ENCODE measurements around the gene FOXP1.

FOXP1 gene

GRCh38 chr3:71454512-71455403, 128.8 kb downstream of the FOXP1 start:
- no peak overlapping the region for H3K27ac ChIP-seq
- no peaks in the 10 kb centered on the region for H3K9me3 ChIP-seq (ENCODE audit: severe bottlenecking)
- TF ChIP-seq, protein P1, sequence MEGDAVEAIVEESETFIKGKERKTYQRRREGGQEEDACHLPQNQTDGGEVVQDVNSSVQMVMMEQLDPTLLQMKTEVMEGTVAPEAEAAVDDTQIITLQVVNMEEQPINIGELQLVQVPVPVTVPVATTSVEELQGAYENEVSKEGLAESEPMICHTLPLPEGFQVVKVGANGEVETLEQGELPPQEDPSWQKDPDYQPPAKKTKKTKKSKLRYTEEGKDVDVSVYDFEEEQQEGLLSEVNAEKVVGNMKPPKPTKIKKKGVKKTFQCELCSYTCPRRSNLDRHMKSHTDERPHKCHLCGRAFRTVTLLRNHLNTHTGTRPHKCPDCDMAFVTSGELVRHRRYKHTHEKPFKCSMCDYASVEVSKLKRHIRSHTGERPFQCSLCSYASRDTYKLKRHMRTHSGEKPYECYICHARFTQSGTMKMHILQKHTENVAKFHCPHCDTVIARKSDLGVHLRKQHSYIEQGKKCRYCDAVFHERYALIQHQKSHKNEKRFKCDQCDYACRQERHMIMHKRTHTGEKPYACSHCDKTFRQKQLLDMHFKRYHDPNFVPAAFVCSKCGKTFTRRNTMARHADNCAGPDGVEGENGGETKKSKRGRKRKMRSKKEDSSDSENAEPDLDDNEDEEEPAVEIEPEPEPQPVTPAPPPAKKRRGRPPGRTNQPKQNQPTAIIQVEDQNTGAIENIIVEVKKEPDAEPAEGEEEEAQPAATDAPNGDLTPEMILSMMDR (IDR thresholded peaks at IDR 0.05; ENCODE audit: low read depth, low read length): no peak
- H3K36me3 ChIP-seq: no peaks in the 10 kb centered on the region
- DNase-seq: no peak
- H3K27me3 ChIP-seq (ENCODE audit: insufficient read depth, low read depth, severe bottlenecking): no peaks in the 10 kb centered on the region
- H3K4me3 ChIP-seq (ENCODE audit: low read depth, low read length): no peak overlapping the region

- Histone ChIP-seq H3K27me3 (ENCODE audit: insufficient read depth, low read depth, severe bottlenecking) (no peaks in the 10 kb centered on the region), H3K36me3 (no peaks in the 10 kb centered on the region), H3K4me3 (ENCODE audit: low read depth, low read length) (no peak overlapping the region), H3K27ac (no peak overlapping the region), H3K9me3 (ENCODE audit: severe bottlenecking) (no peaks in the 10 kb centered on the region)
- no peak for DNase-seq
- TF ChIP-seq, protein P1 (IDR thresholded peaks at IDR 0.05; ENCODE audit: low read depth, low read length): no peak
Observed at GRCh38 chr3:71453822-71454511, 129.6 kb downstream of the FOXP1 start.

- H3K36me3 ChIP-seq: no peaks in the 10 kb centered on the region
- H3K27me3 ChIP-seq (ENCODE audit: insufficient read depth, low read depth, severe bottlenecking): no peaks in the 10 kb centered on the region
- TF ChIP-seq, protein P1 (IDR thresholded peaks at IDR 0.05; ENCODE audit: low read depth, low read length): no peak
- H3K27ac ChIP-seq: no peak overlapping the region
- DNase-seq: no peak
- H3K4me3 ChIP-seq (ENCODE audit: low read depth, low read length): no peak overlapping the region
- no peaks in the 10 kb centered on the region for H3K9me3 ChIP-seq (ENCODE audit: severe bottlenecking)
Observed at GRCh38 chr3:71453319-71453718, 130.2 kb downstream of the FOXP1 start.

DNA sequence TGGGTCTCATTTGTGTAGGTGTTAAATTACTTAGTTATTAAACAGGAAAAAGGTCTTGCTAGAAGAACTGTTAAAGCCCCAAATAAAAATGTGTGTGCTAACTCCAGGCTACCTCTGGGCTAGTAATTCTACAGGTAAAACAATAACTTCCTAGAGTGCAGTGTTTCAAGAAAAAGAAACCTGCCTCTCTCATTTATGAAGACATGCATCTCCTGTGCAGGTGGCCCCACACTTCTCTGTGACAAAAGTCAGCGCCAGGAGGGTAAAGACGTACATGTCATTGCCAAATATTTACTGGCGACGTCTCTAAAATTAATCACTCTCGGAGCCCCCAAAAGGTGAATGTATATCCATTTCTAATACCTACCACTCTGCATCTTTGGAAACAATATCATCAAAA, 131.7 kb downstream of the FOXP1 start:
- DNase-seq: no peak
- H3K27ac ChIP-seq: no peak overlapping the region
- no peaks in the 10 kb centered on the region for H3K9me3 ChIP-seq (ENCODE audit: severe bottlenecking)
- H3K4me3 ChIP-seq (ENCODE audit: low read depth, low read length): no peak overlapping the region
- no peaks in the 10 kb centered on the region for H3K36me3 ChIP-seq
- no peaks in the 10 kb centered on the region for H3K27me3 ChIP-seq (ENCODE audit: insufficient read depth, low read depth, severe bottlenecking)
- TF ChIP-seq, protein P1 (IDR thresholded peaks at IDR 0.05; ENCODE audit: low read depth, low read length): no peak

DNA sequence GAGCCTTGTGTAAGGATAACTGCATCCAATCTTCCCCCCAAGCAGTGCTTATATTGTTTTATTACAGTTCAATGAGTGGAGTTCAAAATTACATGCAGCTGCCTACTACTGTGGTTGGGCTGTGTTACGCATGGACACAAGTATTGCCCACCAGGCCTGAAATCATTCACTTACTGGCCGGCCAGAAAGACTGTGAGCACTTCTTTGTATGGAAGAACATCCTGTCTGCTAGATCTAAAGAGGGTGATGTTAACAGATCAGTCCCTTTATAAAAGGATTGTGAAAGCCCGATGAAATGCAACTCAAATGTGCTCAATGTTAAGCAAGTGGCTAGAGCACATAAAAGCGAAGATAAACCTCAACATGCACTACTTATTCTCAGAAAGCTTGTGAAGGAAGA, 132.5 kb downstream of the FOXP1 start:
- H3K4me3 ChIP-seq (ENCODE audit: low read depth, low read length): no peak overlapping the region
- DNase-seq: no peak
- no peaks in the 10 kb centered on the region for H3K9me3 ChIP-seq (ENCODE audit: severe bottlenecking)
- TF ChIP-seq, protein P1 (IDR thresholded peaks at IDR 0.05; ENCODE audit: low read depth, low read length): no peak
- H3K36me3 ChIP-seq: no peaks in the 10 kb centered on the region
- H3K27me3 ChIP-seq (ENCODE audit: insufficient read depth, low read depth, severe bottlenecking): no peaks in the 10 kb centered on the region
- H3K27ac ChIP-seq: no peak overlapping the region

All from WERI-Rb-1 (cell line).